Thyroid gland (tissue), 4 donors: ENCODE measurements around the gene SERPINB1.

Experiments
- CTCF ChIP-seq, 6 experiments: fragments of 200-600 bp in 3 of 6; fragments of 450-650 bp in 3 of 6; sonication (generic) in 3 of 6; IDR thresholded peaks; one replicate each; pipeline ENCODE4 v1.5.1; 2016 to 2019; ENCODE audit warnings: antibody characterized with exemption in 6 of 6, mild to moderate bottlenecking in 2 of 6, inconsistent platforms in 1 of 6, moderate library complexity in 1 of 6
- POLR2A ChIP-seq, 2 donors: fragments of 450-650 bp; IDR thresholded peaks; one replicate each; pipeline ENCODE4 v1.6.1; 2017; ENCODE audit warnings: antibody characterized with exemption in 2 of 2, mild to moderate bottlenecking in 2 of 2, moderate library complexity in 1 of 2

- no peak for TF ChIP-seq CTCF (IDR thresholded peaks at IDR 0.05)
- TF ChIP-seq POLR2A (IDR thresholded peaks at IDR 0.05), result no peak
Measured at GRCh38 chr6:2850538-2851113, 9.0 kb upstream of the SERPINB1 start.
